ENCODE results near the gene TSPAN5.

Gene TSPAN5

DNA sequence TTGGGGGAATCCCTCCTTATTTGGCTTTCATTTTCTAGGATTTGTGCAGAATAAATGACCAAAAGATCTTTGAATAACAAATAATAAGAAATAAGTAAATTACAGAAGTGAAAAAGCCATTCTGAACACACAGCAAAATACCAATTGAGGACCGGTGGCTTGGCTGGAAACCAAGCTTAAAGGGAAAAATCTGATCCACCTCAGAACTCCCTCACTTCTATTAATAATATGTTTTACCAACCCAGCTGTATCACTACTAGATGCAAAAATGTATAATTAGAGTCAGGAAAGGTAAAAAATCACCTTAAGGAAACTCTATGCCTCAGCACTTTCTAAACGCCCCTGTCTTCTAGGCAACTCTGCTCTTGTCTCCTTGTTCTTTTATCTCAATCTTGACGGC lies 77.3 kb downstream of the TSPAN5 start:
- DNase-seq: no peak

DNA sequence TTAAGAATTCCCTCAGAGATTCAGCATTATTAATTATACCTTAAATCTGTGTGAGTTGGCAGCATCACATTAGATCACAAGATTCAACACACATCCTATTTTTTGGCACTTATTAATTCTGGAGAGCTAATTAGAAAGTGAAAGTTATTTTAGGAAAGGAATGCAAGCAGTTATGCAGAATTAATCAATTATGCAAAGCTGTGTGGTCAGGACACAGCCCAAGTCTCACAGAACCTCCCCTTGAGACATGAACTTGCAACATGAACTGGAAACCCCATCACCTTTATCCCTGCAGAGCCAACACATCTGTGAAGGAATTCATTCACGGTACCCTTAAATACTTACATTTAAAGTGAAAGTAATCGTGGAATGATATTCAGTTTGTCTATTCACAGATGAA lies 80.5 kb downstream of the TSPAN5 start:
- no peak for DNase-seq

DNA sequence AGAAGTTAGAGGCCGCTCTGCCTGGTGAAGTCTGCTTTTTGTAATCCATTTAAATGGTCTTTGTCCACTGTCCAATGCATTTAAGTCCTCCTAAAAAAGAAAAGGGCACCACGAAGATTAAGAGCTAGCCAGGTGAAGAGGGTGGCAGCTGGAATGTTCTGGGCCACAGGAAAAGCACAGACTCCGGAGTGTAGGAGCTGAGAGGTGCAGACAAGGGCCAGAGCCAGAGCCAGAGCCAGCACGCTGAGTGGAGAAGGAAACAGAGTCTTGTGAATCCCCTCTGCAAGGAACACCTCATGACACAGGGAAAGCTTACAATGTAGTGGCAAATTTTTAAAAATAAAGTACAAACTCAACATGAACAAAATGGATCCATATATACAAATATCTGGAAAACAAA lies 83.6 kb downstream of the TSPAN5 start:
- no peak for DNase-seq

GRCh38 chr4:98573791-98574190 lies 84.6 kb downstream of the TSPAN5 start:
- DNase-seq: no peak

DNA sequence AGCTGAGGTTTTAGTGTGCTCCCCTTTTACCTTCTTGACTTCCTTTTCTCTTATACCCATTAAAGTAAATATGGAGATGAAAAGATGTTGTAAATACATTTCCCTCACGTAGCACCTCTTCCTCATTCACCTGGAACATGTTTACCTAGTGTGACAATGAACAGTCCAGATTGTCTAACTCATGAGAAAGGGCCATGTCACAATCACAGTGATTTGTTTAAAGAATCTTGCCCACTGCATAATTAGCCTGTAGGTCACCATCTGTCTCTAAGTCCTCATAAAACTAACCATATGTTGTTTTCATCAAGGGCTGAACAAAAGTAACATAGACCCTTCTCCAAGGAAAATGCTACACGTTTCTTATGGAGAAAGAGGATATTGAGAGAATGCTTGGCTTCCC lies 85.7 kb downstream of the TSPAN5 start:
- no peak for DNase-seq

DNA sequence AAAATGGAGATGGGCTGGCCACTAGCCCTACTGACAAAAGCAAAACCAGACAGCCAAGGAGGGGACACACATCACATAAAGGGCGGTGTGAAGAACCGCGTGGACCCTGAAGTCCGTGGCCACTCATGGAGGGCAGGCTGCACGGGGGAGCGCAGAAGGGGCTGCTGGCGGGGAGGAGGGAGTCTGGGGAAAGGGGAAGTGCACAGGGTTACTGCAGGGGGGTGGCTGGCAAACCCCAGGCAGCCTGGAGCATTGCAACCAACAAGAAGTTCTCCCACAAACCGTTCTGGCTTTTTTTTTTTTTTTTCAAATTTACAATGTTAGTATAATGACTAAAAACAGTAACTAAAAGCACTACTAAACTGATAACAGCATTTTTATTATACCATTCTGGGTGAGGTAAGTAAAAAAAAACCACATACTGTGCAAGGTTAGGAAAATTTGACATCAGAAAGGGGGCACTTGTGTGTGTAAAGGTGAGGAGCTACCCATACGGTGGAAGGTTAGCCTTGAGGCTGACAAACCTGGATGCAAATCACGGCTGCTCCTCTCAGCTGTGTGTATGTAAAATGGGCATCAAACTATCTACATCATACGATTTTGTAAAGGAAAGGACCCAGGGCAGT lies 87.1 kb downstream of the TSPAN5 start:
- DNase-seq: no peak

DNA sequence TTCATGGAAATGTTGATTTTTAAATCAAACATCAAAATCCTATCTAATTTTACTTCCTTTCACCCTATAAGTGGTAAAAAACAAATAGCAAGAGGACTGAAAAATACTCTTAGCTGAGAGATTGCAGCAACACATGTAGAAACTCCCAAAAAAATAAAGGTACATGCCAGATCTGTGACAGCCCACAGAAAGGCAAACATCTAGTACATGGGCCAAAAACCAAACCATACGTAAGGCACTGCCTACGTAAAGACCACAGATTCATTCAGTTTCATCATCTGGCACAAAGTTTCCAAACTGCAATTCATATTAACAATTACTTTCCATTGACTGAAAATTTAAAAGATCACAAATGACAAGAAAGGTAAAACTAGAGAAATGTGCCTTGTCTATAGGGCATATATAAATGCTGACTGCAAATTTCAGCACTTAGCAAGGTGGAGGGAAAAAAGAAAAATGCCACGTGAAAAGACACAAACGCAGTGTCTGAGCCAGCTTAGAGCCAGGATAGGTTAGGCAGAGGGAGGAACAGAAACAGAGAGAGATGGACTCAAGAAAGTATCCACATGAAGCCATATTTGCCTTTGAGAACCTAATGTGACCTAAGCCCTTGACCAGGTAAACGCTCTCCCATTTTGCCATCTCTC lies 88.1 kb downstream of the TSPAN5 start:
- no peak for DNase-seq

DNA sequence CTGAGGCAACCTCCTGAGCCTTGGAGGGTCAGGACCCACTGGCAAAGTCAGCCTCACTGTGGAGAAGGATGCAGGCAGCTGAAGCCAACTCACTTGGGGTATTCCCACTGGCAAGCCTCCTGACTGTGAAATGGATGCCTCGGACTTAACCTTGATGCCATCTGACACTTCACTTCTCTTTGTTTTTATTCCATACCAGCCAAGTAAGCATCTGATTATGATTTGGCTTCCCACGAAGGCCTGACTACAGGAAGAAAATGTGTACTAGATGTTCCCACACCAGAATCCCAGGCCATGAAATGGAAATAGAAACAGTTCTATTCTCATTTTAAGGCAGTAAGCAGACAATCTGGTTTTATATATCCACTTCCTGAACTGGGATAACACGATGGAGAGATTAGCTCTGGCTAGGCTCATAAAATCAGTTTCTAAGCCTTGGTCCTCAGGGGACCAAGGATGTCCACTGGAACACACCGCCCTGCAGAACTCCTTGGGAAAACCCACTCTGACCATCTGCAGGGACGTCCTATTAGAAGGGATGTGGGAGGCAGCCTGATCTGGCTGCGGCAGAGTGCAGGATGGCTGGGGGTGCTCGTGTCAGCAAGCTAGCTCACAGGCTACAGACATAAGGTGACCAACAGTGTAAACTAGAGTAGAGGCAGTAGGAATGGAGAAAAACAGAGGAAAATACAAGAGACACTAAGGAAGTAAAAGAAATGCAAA lies 89.3 kb downstream of the TSPAN5 start:
- DNase-seq: no peak

- no peak for DNase-seq
These were observed 90.8 kb downstream of the TSPAN5 start for GRCh38 chr4:98567611-98568010.

GRCh38 chr4:98566361-98567008 lies 91.9 kb downstream of the TSPAN5 start:
- DNase-seq: no peak

DNA sequence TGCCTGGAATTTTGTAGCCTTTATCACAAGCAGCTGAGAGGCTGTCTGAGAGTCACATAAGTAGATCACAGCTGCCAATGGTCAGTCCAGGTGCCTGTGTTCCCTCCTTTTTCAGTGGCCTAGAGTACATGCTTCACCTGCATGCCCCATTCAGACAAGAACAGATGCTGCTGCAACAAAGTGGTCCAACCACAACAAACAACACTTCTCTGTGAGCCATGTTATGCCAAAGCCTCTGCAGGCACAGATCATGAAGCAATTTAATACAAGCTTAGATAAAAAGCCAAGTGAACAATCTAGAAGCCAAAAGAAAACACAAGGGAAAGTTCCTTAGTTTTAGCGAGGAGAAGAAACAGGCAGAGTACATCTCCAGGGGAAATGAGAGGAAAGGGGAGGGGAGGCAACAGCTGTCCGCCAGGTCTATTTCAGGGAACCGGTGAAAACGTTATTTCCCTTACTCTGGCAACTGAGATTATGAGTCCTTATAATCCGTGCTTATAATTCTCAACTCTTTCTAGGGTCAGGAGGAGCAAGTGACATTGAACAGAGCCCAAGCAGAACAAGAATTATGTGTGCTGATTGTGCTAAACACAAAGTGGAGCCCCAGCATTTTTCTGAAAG lies 92.6 kb downstream of the TSPAN5 start:
- DNase-seq: no peak

DNA sequence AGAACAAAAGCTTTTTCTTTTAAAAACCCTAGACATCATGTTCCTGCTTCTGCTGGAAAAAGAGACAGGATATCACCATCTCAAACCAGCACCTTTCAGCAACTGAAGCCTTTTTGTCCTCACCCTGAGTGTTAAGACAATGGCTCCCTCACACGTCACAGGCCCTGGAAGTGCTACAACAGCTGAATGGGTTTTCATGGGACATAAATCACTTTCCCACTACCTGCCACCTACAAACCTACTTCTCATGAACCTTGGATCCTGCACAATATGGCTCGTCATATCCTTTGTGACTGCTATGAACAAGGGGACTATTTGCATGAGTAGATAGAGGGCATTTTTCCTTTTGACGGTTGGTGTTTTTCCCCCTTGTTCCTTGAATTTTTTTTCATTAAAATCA lies 93.6 kb downstream of the TSPAN5 start:
- DNase-seq: no peak

DNA sequence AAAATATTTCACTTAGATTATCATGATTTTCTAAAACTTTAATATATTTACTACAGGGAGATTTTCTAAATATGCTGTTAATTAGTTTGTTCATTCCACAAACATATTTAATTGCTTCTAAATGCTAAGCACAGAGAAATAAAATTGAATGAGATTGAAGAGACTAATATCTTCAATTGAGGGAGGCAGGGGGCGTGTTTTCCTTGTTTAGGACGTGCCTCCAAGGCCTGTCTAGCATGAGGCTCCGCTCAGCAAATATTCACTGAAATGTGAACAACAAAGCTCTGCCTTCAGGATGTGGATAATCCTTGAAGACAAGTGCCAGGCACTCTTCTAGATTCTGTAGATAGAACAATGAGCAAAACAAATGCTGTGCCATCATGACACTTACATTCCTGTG lies 98.1 kb downstream of the TSPAN5 start:
- DNase-seq: no peak

GRCh38 chr4:98558471-98559169 lies 99.8 kb downstream of the TSPAN5 start:
- no peak for DNase-seq

DNA sequence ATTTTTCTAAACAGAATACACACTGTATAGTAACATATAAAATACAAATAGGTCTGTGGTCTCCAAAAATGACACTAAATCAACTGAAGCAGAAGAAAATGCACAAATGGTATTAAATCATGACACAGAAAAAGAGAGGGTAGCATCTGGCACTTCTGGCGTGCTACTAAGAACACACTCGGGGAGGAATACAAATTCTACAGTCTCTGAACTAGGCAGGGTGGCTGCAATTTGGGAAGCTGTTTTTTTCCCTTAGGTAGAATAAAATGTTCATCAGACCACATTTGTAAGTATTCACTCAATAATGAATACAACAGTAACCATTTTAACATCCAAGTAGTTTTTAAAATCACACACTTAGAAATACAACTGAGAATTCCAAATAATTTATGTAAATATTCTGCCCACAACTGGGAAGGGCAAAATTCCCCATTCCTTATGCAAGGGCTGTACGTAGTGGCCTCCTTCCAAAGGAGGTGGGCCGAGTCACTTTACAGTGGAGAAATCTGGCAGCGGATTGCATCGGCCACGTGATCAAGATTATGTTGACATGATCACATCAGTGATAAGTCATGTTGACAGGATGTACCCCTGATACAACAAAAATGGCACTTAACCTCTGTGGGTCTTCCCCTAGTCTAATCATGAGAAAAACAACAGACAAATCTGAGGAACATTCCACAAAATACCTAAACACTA lies 101.1 kb downstream of the TSPAN5 start:
- DNase-seq: no peak

GRCh38 chr4:98556451-98556850 lies 102.0 kb downstream of the TSPAN5 start:
- DNase-seq: no peak

DNA sequence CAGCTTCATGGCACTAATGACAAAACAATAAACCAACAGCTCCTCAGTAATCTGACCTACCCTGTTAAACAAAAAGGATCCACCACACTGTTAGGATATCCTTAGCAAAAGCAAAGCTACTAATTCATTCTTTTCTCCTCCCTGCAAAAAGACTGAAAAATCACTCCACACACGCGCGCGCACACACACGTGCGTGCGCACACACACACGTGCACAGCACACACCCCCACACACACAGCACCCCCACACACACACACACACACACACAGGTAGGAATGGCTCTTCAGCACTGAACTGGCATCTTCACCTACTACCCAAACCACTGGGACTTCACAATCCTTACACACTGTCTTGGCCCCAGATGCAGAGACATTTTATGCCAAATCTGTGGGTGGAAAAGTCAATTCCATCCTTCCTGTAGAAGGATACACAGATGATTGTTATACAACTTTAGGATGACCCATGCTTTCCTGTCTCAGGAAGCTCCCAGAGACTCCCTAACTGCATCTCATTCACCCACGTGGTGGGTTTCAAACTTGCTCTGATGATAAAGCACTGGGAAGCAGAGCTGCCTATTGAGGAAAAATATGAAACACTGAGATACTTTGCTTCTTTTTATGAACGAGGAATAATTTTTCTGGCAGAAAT lies 102.5 kb downstream of the TSPAN5 start:
- no peak for DNase-seq

DNA sequence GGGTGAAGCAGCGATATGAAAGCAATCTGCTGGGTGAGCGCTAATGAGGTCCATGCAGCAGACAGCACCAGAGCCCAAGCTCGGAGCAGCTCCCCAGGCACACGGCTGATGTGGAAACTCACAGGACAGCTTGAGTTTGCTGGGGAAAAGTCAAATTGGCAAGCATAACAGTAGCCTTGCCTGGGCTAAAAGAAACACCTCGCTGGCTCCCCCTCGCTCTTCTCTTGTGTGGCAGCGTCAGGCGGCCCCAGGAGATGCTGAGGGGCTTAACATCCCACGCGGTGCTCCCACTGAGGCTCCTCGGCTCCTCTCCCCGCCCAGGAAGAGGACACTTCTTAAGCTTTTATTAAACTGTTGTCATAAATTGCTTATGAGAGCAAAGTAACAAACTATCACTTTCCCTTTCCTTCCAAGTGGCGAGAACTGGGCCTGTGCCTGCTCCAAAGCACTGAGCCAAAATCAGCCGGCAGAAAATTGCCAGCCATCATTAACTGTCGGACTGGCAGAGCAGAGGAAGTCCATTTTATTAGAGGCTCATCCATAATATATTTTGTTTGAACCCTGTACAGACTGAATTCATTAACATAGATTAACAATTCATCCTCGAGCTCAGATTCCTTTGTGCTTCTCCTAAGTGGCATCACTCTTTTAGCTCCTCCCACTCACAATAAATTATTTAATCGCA lies 111.4 kb downstream of the TSPAN5 start:
- DNase-seq: no peak

GRCh38 chr4:98544818-98545414 lies 113.5 kb downstream of the TSPAN5 start:
- DNase-seq: no peak

DNA sequence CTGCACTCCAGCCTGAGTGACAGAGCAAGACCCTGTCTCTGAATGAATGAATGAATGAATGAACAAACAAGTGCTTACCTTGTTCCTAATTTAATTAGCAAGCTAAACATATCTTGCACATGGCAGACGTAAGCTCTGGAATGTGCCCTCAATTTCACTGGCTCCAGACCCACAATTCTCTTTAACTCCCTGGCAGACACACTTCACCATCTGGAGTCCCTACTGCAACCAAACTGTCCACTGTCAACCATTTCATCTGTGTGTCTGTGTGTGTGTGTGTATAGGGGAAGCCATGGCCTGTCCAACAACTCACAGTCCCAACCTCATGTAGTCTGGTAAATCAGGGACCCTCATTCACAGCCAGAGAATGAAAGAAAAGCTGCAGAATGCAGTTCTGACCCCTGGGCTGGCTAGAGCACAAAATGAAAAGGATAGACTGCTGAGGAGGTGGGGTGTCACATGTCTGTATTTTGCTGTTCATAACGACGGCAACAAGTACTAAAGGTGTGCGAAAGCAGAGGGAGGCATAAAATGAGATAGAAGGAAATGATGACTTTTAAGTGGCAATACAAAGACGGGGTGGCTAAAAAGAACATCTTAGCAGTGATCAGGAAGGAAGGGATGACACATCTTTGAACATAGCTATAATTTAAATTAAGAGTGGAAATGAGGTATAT lies 114.1 kb downstream of the TSPAN5 start:
- no peak for DNase-seq
